OCI-LY7 (cell line): ENCODE results near the gene PGM2L1.

Experiments
- CTCF ChIP-seq: fragments of 200-600 bp; sonication (generic); conservative IDR thresholded peaks from 2 replicates; pipeline ENCODE4 v1.5.1; 2014; ENCODE audit warnings: mild to moderate bottlenecking, antibody characterized with exemption, low read length, moderate library complexity, mixed read lengths
- EZH2phosphoT487 ChIP-seq: fragments of 200-600 bp; sonication (generic); IDR thresholded peaks from 2 replicates; pipeline ENCODE4 v1.6.1; 2018; ENCODE audit warnings: low read depth, borderline replicate concordance, mild to moderate bottlenecking, mixed run types, antibody characterized with exemption, low read length, moderate library complexity, mixed read lengths

DNA sequence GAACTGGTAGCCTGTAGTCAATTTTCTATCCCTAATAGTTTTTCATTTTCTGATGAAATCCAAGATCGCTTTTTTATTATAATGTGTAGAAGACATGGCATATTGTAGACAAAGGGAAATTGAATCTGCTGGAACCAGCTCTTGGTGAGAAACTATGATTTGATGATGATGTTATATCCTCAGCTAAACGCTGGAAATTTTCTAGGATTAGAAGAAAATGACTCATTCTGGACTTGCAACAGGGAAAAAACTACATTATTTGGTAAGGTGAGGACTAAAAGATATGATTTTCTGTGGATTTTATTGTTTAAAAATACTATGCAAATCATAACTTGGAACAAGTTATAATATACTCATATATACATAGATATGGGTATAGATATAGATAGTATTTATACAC, 14.1 kb upstream of the PGM2L1 start:
- TF ChIP-seq CTCF (no peak), EZH2phosphoT487 (no peak)
